HG03432 (cell line): ENCODE measurements around the gene PARM1.

Experiments
- ATAC-seq: cut with Tn5 transposase; IDR thresholded peaks from one replicate; pipeline ENCODE4 v1.9.1; 2021; ENCODE audit warnings: mild to moderate bottlenecking, moderate library complexity; ENCODE audit not compliant: unreplicated experiment

Gene PARM1

GRCh38 chr4:75063433-75063832, 130.5 kb downstream of the PARM1 start:
- no peak for ATAC-seq

GRCh38 chr4:75065909-75066308, 133.0 kb downstream of the PARM1 start:
- no peak for ATAC-seq

GRCh38 chr4:75069493-75070074, 136.7 kb downstream of the PARM1 start:
- peak; percentile 85 for ATAC-seq

GRCh38 chr4:75071317-75071716, 138.4 kb downstream of the PARM1 start:
- ATAC-seq: no peak

GRCh38 chr4:75080888-75081287, 148.0 kb downstream of the PARM1 start:
- no peak for ATAC-seq

GRCh38 chr4:75081561-75081960, 148.6 kb downstream of the PARM1 start:
- no peak for ATAC-seq

- ATAC-seq: no peak
Measured at GRCh38 chr4:75087416-75087815, 154.5 kb downstream of the PARM1 start.

- peak; percentile 62 for ATAC-seq
Measured at GRCh38 chr4:75087865-75088264, 154.9 kb downstream of the PARM1 start.

- ATAC-seq: no peak
Measured at GRCh38 chr4:75089206-75089605, 156.3 kb downstream of the PARM1 start.

- peak; percentile 92 for ATAC-seq
Measured at GRCh38 chr4:75099321-75099720, 166.4 kb downstream of the PARM1 start.
